Endothelial cell of umbilical vein (primary cell): ENCODE measurements around the gene KCNK16. TPM values are rescaled to one million over a fixed set of nuclear protein-coding genes. Genes with fewer than 3 reads are reported as not detected.

ENCODE experiments used
- BruUV-seq: library from RNA; stranded (reverse); fragments of 400-500 nt; replicated peaks from 2 replicates; lab custom pipeline; 2021; lab: Mats Ljungman, UMichigan
- CTCF ChIA-PET: fragments of 300-600, 350-600 bp; sonication (Branson Sonifier 250); formaldehyde crosslinking; loops from one replicate; lab custom pipeline; 2021; ENCODE audit warnings: antibody characterized with exemption, inconsistent platforms; lab: Charles Lee
- POLR2A ChIA-PET: fragments of 300-600, 350-600 bp; sonication (Branson Sonifier 250); formaldehyde crosslinking; loops from one replicate; lab custom pipeline; 2021; ENCODE audit warnings: antibody characterized with exemption, inconsistent platforms; lab: Charles Lee
- DNase-seq: peaks from one replicate; pipeline ENCODE4 v3.0.0-alpha.2; 2011; ENCODE audit warnings: low read depth, low spot score
- FAIRE-seq: peaks from 2 replicates; lab custom pipeline; 2011; peaks lifted over from hg19 to GRCh38; lab: Jason Lieb, UNC
- H2AFZ ChIP-seq: 2 replicates; pipeline ENCODE4 v1.6.0; 2012; ENCODE audit warnings: low read depth, low read length, control low read depth, inconsistent platforms
- H3K27ac ChIP-seq: 2 replicates; pipeline ENCODE4 v1.5.1; 2011; ENCODE audit warnings: low read depth, mild to moderate bottlenecking, control low read depth, low read length, moderate library complexity; ENCODE audit not compliant: insufficient read depth
- H3K27me3 ChIP-seq, 2 experiments: 2 replicates each; pipeline versions ENCODE4 v1.6.0 to v1.6.1; 2011; ENCODE audit warnings: low read length in 2 of 2, mixed read lengths in 1 of 2; ENCODE audit not compliant: control insufficient read depth in 2 of 2, insufficient read depth in 2 of 2
- H3K36me3 ChIP-seq, 2 experiments: 2 replicates in 1 of 2; 3 replicates in 1 of 2; pipeline ENCODE4 v1.5.1; 2011; ENCODE audit warnings: low read length in 2 of 2, mild to moderate bottlenecking in 1 of 2, moderate library complexity in 1 of 2; ENCODE audit not compliant: control insufficient read depth in 2 of 2, insufficient read depth in 2 of 2; ENCODE audit errors: extremely low read depth in 1 of 2
- H3K4me1 ChIP-seq: 3 replicates; pipeline ENCODE4 v1.5.1; 2011; ENCODE audit warnings: mild to moderate bottlenecking, low read length; ENCODE audit not compliant: control insufficient read depth, insufficient read depth; ENCODE audit errors: extremely low read depth
- H3K4me2 ChIP-seq: 2 replicates; pipeline ENCODE4 v1.6.1; 2011; ENCODE audit warnings: low read length, control low read depth, mixed read lengths; ENCODE audit not compliant: insufficient read depth
- H3K4me3 ChIP-seq, 3 experiments: fragments of 200-600 bp in 1 of 3; sonication (generic), shearing (Covaris generic) in 1 of 3; replicated peaks in 1 of 3; 2 replicates each; pipeline ENCODE4 v1.5.1; 2011 to 2016; ENCODE audit warnings: control low read depth in 3 of 3, low read length in 3 of 3, mild to moderate bottlenecking in 2 of 3, inconsistent platforms in 1 of 3, low read depth in 1 of 3, moderate library complexity in 1 of 3; ENCODE audit not compliant: insufficient read depth in 1 of 3
- H3K79me2 ChIP-seq: 2 replicates; pipeline ENCODE4 v1.6.0; 2012; ENCODE audit warnings: low read length, inconsistent platforms; ENCODE audit not compliant: control insufficient read depth, insufficient read depth
- H3K9ac ChIP-seq: replicated peaks from 2 replicates; pipeline ENCODE3; 2011; ENCODE audit warnings: low read length, control low read depth; ENCODE audit not compliant: insufficient read depth; ENCODE audit errors: extremely low read depth
- H3K9me1 ChIP-seq: replicated peaks from 3 replicates; pipeline ENCODE4 v1.6.0; 2011; ENCODE audit warnings: mild to moderate bottlenecking, low read length; ENCODE audit not compliant: control insufficient read depth, insufficient read depth; ENCODE audit errors: extremely low read depth
- H3K9me3 ChIP-seq: replicated peaks from 2 replicates; pipeline ENCODE4 v1.5.1; 2012; ENCODE audit warnings: low read length, inconsistent platforms; ENCODE audit not compliant: control insufficient read depth, insufficient read depth
- H4K20me1 ChIP-seq: replicated peaks from 2 replicates; pipeline ENCODE3; 2011; ENCODE audit warnings: mild to moderate bottlenecking, low read length; ENCODE audit not compliant: control insufficient read depth, insufficient read depth; ENCODE audit errors: extremely low read depth
- CTCF ChIP-seq, 2 donors: IDR thresholded peaks; 1 replicate in 1 of 2; 2 replicates in 1 of 2; pipeline ENCODE4 v1.5.1; 2011; ENCODE audit warnings: low read length in 2 of 2, mild to moderate bottlenecking in 2 of 2, moderate library complexity in 2 of 2, control low read depth in 1 of 2, inconsistent platforms in 1 of 2, low read depth in 1 of 2; ENCODE audit not compliant: insufficient read depth in 1 of 2; ENCODE audit errors: extremely low read depth in 1 of 2
- EZH2 ChIP-seq: IDR thresholded peaks from 2 replicates; pipeline ENCODE4 v1.6.1; 2012; ENCODE audit warnings: borderline replicate concordance, low read depth, mild to moderate bottlenecking, moderate library complexity, low read length, inconsistent platforms; ENCODE audit not compliant: severe bottlenecking
- FOS ChIP-seq: IDR thresholded peaks from 2 replicates; pipeline ENCODE4 v1.6.1; 2011; ENCODE audit warnings: mild to moderate bottlenecking, low read length, moderate library complexity, borderline replicate concordance; ENCODE audit not compliant: insufficient read depth
- GATA2 ChIP-seq: IDR thresholded peaks from 2 replicates; pipeline ENCODE4 v1.7.0; 2011; ENCODE audit warnings: low read depth, mild to moderate bottlenecking, moderate library complexity, mixed read lengths, low read length; ENCODE audit not compliant: insufficient read length, insufficient read depth
- MYC ChIP-seq: IDR thresholded peaks from one replicate; pipeline ENCODE4 v1.6.1; 2011; ENCODE audit warnings: mild to moderate bottlenecking, low read depth, low read length
- dilution Hi-C: fragments of 300-500 bp; cut with MboI; formaldehyde crosslinking; loops from one replicate; pipeline ENCODE4 v1.15.0; 2019; ENCODE audit warnings: low sequenced_read_pairs; ENCODE audit not compliant: extremely low pct_ligation_motif_present
- intact Hi-C: fragments of 100-400 bp; cut with micrococcal nuclease; formaldehyde crosslinking; loops from one replicate; pipeline ENCODE4 v1.10.0; 2022
- polyA plus RNA-seq, 4 experiments: library from polyadenylated mRNA; depleted of rRNA in 3 of 4; stranded (reverse) in 3 of 4; unstranded in 1 of 4; fragments of >200 nt; gene quantifications; 2 replicates each; pipeline versions ENCODE4 v1.2.1 to v1.2.3, GENCODE V29; 2011 to 2012; ENCODE audit warnings: missing spikeins in 1 of 4
- total RNA-seq: library from RNA; stranded (reverse); gene quantifications from 2 replicates; pipeline ENCODE4 v1.2.3, GENCODE V29; 2021
- TF ChIP-seq, protein P1 (sequence below): IDR thresholded peaks from 2 replicates; pipeline ENCODE4 v1.6.1; 2011; ENCODE audit not compliant: insufficient read depth, insufficient read length

Gene KCNK16
- total and polyA plus RNA-seq, 2 donors (not counting 3 experiments of a cell fraction or from before 2014, with no cell fraction given), result not detected

GRCh38 chr6:39292637-39293036 is 29.9 kb downstream of the KCNK16 start:
- ChIA-PET CTCF (no interaction called here), POLR2A (no interaction called here)
- no TSS peak for BruUV-seq
- Histone ChIP-seq H3K27ac (no peak overlapping the region), H3K36me3 (no peaks in the 10 kb centered on the region), H3K9ac (no peak overlapping the region), H3K4me3 (no peak overlapping the region), H3K9me3 (no peaks in the 10 kb centered on the region), H4K20me1 (no peaks in the 10 kb centered on the region), H2AFZ (no peak overlapping the region), H3K4me2 (no peak overlapping the region), H3K9me1 (no peaks in the 10 kb centered on the region), H3K79me2 (no peaks in the 10 kb centered on the region), H3K27me3 (no peaks in the 10 kb centered on the region), H3K4me1 (no peaks in the 10 kb centered on the region)
- TF ChIP-seq GATA2, result no peak
- FAIRE-seq (no peak), DNase-seq (no peak)
- intact Hi-C loops (no loop called here), dilution Hi-C loops (no loop called here)

DNA sequence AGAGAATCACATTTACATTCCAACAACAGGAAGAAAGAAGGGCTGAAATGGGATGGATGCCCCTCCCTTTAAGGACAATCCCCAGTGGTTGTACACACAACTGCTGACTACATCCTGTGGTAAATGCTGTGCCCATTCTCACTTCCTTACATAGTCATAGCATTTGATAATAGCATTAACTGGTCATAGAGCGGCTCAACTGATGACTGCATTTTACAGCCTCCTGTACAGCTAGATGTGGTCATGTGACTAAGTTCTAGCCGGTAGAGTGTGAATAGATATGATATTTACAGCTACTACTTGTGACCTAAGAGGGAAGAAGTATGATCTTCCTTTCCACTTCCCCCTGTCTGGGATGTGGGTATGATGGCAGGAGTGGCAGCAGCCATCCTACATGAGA is 33.0 kb downstream of the KCNK16 start:
- DNase-seq, result no peak

More for the DNA sequence above, 33.0 kb downstream of the KCNK16 start:
- no peak overlapping the region for H3K9ac ChIP-seq
- H3K79me2 ChIP-seq, result no peaks in the 10 kb centered on the region
- H3K4me2 ChIP-seq, result no peak overlapping the region
- H3K4me1 ChIP-seq, result no peaks in the 10 kb centered on the region
- TF ChIP-seq GATA2, result no peak
- no peak for TF ChIP-seq MYC
- TF ChIP-seq, protein P1, sequence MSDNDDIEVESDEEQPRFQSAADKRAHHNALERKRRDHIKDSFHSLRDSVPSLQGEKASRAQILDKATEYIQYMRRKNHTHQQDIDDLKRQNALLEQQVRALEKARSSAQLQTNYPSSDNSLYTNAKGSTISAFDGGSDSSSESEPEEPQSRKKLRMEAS, result no peak
- no peak for TF ChIP-seq EZH2
- TF ChIP-seq CTCF (IDR thresholded peaks at IDR 0.05; ENCODE audit: extremely low read depth in 1 of 2, insufficient read depth in 1 of 2, low read depth in 1 of 2, low read length in 2 of 2), result no peak
- no peak for TF ChIP-seq FOS
- no peak overlapping the region for H3K27ac ChIP-seq
- no peaks in the 10 kb centered on the region for H3K27me3 ChIP-seq
- no peak for FAIRE-seq
- POLR2A ChIA-PET, result no interaction called here
- intact Hi-C loops, result no loop called here
- dilution Hi-C loops, result no loop called here
- H4K20me1 ChIP-seq, result no peaks in the 10 kb centered on the region
- no peak overlapping the region for H3K4me3 ChIP-seq
- H2AFZ ChIP-seq, result no peak overlapping the region
- CTCF ChIA-PET, result no interaction called here
- no peaks in the 10 kb centered on the region for H3K36me3 ChIP-seq
- BruUV-seq, result no TSS peak
- no peaks in the 10 kb centered on the region for H3K9me1 ChIP-seq
- no peaks in the 10 kb centered on the region for H3K9me3 ChIP-seq
